ENCODE measurements around the gene UACA. TPM values are rescaled to one million over a fixed set of nuclear protein-coding genes. Genes with fewer than 3 reads are reported as not detected.

UACA gene
- total RNA-seq, 1 experiment from 2014 or later: 38.0 TPM

- no peak overlapping the region for H3K56ac ChIP-seq (ENCODE audit: insufficient read length, low read depth, low read length)
- TF ChIP-seq CTCF (conservative IDR thresholded peaks at IDR 0.05): no peak
- no peaks in the 10 kb centered on the region for H3K23me2 ChIP-seq (ENCODE audit: insufficient read length, low read depth, low read length, poor library complexity, severe bottlenecking)
- no peak overlapping the region for H2BK15ac ChIP-seq (ENCODE audit: low read depth, low read length)
- H2AFZ ChIP-seq (ENCODE audit: low read length): no peak overlapping the region
- DNase-seq: no peak
- peaks cover 2 to 8% of the 10 kb centered on the region in 2 experiments; a peak in 2 of 4 replicates for H3K4me1 Mint-ChIP-seq
- H3K9me3 Mint-ChIP-seq: peaks cover 0 to 3% of the 10 kb centered on the region in 2 experiments; a peak in 3 of 5 replicates
- no peak overlapping the region for H2BK5ac ChIP-seq (ENCODE audit: insufficient read length, low read length)
- no peaks in the 10 kb centered on the region for H3K36me3 Mint-ChIP-seq (ENCODE audit: insufficient read depth in 1 of 3, low read depth in 3 of 3)
- no peak overlapping the region for H3K4me3 Mint-ChIP-seq
- H3K27me3 ChIP-seq (ENCODE audit: insufficient read depth, low read length): no peaks in the 10 kb centered on the region
- H3T11ph ChIP-seq (ENCODE audit: low read length): no peak overlapping the region
- no peaks in the 10 kb centered on the region for H3K4me1 ChIP-seq (ENCODE audit: insufficient read depth, low read length)
- H4K91ac ChIP-seq (ENCODE audit: insufficient read length, low read depth, low read length): no peak overlapping the region
- H4K5ac ChIP-seq (ENCODE audit: insufficient read length, low read depth, low read length): no peak overlapping the region
- H4K8ac ChIP-seq (replicated peaks; ENCODE audit: insufficient read length, low read depth, low read length): no peak overlapping the region
- no peak overlapping the region for H3K4me2 ChIP-seq (ENCODE audit: insufficient read depth, insufficient read length, low read length)
- H3K14ac ChIP-seq (ENCODE audit: insufficient read depth, low read length): no peak overlapping the region
- H3K79me1 ChIP-seq (ENCODE audit: insufficient read depth, low read depth, low read length, poor library complexity, severe bottlenecking): no peaks in the 10 kb centered on the region
- H2BK12ac ChIP-seq (ENCODE audit: insufficient read length, low read depth, low read length): no peak overlapping the region
- H2AK5ac ChIP-seq (ENCODE audit: insufficient read length, low read length): no peak overlapping the region
- H3K9ac ChIP-seq (ENCODE audit: extremely low read depth, insufficient read length, low read length): no peak overlapping the region
- no peaks in the 10 kb centered on the region for H4K20me1 ChIP-seq (ENCODE audit: control insufficient read depth, insufficient read depth, insufficient read length)
- H3K9me3 ChIP-seq (ENCODE audit: control insufficient read depth, low read depth, low read length): no peaks in the 10 kb centered on the region
- H3K27me3 Mint-ChIP-seq (ENCODE audit: low read depth): no peaks in the 10 kb centered on the region; the same call in 1 of the 2 replicates
- no peak overlapping the region for H2BK120ac ChIP-seq (ENCODE audit: low read depth, low read length, poor library complexity, severe bottlenecking)
- no CpG with 5 or more reads among the region's 2 CpGs for WGBS (ENCODE audit: extremely low coverage, insufficient read length, low lambda C conversion rate)
- H3K4ac ChIP-seq (ENCODE audit: low read depth, low read length): no peak overlapping the region
- H3K27ac ChIP-seq (ENCODE audit: insufficient read length, low read depth, low read length): no peak overlapping the region
- no peak overlapping the region for H3K23ac ChIP-seq (ENCODE audit: insufficient read length, low read depth, low read length)
- H3K18ac ChIP-seq (ENCODE audit: insufficient read length, low read depth, low read length): no peak overlapping the region
- no peak overlapping the region for H2BK20ac ChIP-seq (ENCODE audit: low read depth, low read length, poor library complexity, severe bottlenecking)
- no peaks in the 10 kb centered on the region for H3K79me2 ChIP-seq (ENCODE audit: insufficient read depth, low read length)
- H3K27ac Mint-ChIP-seq: no peak overlapping the region
These were observed 11.8 kb upstream of the UACA start for GRCh38 chr15:70775160-70775559.

All from H9 (cell line).